DOHH2 (cell line): ENCODE measurements around the gene COL20A1.

ENCODE experiments used
- H3F3A ChIP-seq: fragments of 200-600 bp; sonication (generic), shearing (Covaris generic); 2 replicates; pipeline ENCODE4 v1.6.0; 2016; ENCODE audit warnings: antibody characterized with exemption, mild to moderate bottlenecking; ENCODE audit not compliant: control insufficient read depth, insufficient read depth
- H3K27ac ChIP-seq: fragments of 200-600 bp; sonication (generic); 2 replicates; pipeline ENCODE4 v1.5.1; 2014; ENCODE audit warnings: low read depth, mild to moderate bottlenecking, low read length, moderate library complexity
- H3K27me3 ChIP-seq: fragments of 200-600 bp; sonication (generic); 2 replicates; pipeline ENCODE4 v1.6.1; 2014; ENCODE audit warnings: mild to moderate bottlenecking, low read length, mixed read lengths; ENCODE audit not compliant: control insufficient read depth
- H3K36me3 ChIP-seq: fragments of 200-600 bp; sonication (generic); 2 replicates; pipeline ENCODE4 v1.6.1; 2014; ENCODE audit warnings: mild to moderate bottlenecking, low read length, moderate library complexity, mixed read lengths; ENCODE audit not compliant: control insufficient read depth
- H3K4me1 ChIP-seq: fragments of 200-600 bp; sonication (generic); 2 replicates; pipeline ENCODE4 v1.6.1; 2014; ENCODE audit warnings: mild to moderate bottlenecking, low read length, mixed read lengths; ENCODE audit not compliant: control insufficient read depth
- H3K4me2 ChIP-seq: fragments of 200-600 bp; sonication (generic); 2 replicates; pipeline ENCODE4 v1.6.0; 2014; ENCODE audit warnings: mild to moderate bottlenecking, low read length, moderate library complexity
- H3K4me3 ChIP-seq: fragments of 200-600 bp; sonication (generic); 2 replicates; pipeline ENCODE4 v1.5.1; 2014; ENCODE audit warnings: mild to moderate bottlenecking, low read length, mixed read lengths
- H3K79me2 ChIP-seq: fragments of 200-600 bp; sonication (generic); 2 replicates; pipeline ENCODE4 v1.6.1; 2014; ENCODE audit warnings: mild to moderate bottlenecking, low read length, mixed read lengths; ENCODE audit not compliant: control insufficient read depth
- H3K9me2 ChIP-seq: fragments of 200-600 bp; sonication (generic); replicated peaks from 2 replicates; pipeline ENCODE4 v1.6.1; 2014; ENCODE audit warnings: mild to moderate bottlenecking, low read length, mixed read lengths; ENCODE audit not compliant: control insufficient read depth
- H3K9me3 ChIP-seq: fragments of 200-600 bp; sonication (generic); 2 replicates; pipeline ENCODE4 v1.6.1; 2014; ENCODE audit warnings: antibody characterized with exemption, low read length, mixed read lengths; ENCODE audit not compliant: control insufficient read depth, insufficient read depth
- H4K20me1 ChIP-seq: fragments of 200-600 bp; sonication (generic); 2 replicates; pipeline ENCODE4 v1.6.0; 2014; ENCODE audit warnings: low read depth, mild to moderate bottlenecking, antibody characterized with exemption, low read length, moderate library complexity; ENCODE audit not compliant: control insufficient read depth, insufficient read depth
- CTCF ChIP-seq: fragments of 200-600 bp; sonication (generic); IDR thresholded peaks from one replicate; pipeline ENCODE4 v1.5.1; 2014; ENCODE audit warnings: antibody characterized with exemption, mild to moderate bottlenecking, low read depth, low read length; ENCODE audit not compliant: poor library complexity, severe bottlenecking
- EZH2phosphoT487 ChIP-seq: fragments of 200-600 bp; sonication (generic); IDR thresholded peaks from 2 replicates; pipeline ENCODE4 v1.6.1; 2017; ENCODE audit warnings: borderline replicate concordance, mild to moderate bottlenecking, antibody characterized with exemption, low read length, moderate library complexity, mixed read lengths

COL20A1 gene

GRCh38 chr20:63359164-63359934 lies 66.4 kb downstream of the COL20A1 start:
- Histone ChIP-seq H3K9me3 (peaks cover 4% of the 10 kb centered on the region; the same call in 1 of the 2 replicates), H3K27ac (no peak overlapping the region), H3K9me2 (no peaks in the 10 kb centered on the region), H3K36me3 (no peaks in the 10 kb centered on the region), H3K4me2 (no peak overlapping the region), H3F3A (no peaks in the 10 kb centered on the region), H4K20me1 (no peaks in the 10 kb centered on the region), H3K4me3 (no peak overlapping the region), H3K4me1 (no peaks in the 10 kb centered on the region), H3K27me3 (no peaks in the 10 kb centered on the region), H3K79me2 (no peaks in the 10 kb centered on the region)
- no peak for TF ChIP-seq EZH2phosphoT487
- no peak for TF ChIP-seq CTCF

- no peaks in the 10 kb centered on the region for H3K27me3 ChIP-seq
- H3F3A ChIP-seq = no peaks in the 10 kb centered on the region
- H3K9me2 ChIP-seq = no peaks in the 10 kb centered on the region
- H3K27ac ChIP-seq = no peak overlapping the region
- no peaks in the 10 kb centered on the region for H3K36me3 ChIP-seq
- H3K4me3 ChIP-seq = no peak overlapping the region
- no peaks in the 10 kb centered on the region for H3K4me1 ChIP-seq
- no peaks in the 10 kb centered on the region for H3K79me2 ChIP-seq
- no peaks in the 10 kb centered on the region for H4K20me1 ChIP-seq
- TF ChIP-seq EZH2phosphoT487 (no peak), CTCF (no peak)
- H3K9me3 ChIP-seq = peaks cover 4% of the 10 kb centered on the region; the same call in 1 of the 2 replicates
- no peak overlapping the region for H3K4me2 ChIP-seq
These were observed 67.2 kb downstream of the COL20A1 start for GRCh38 chr20:63359937-63360849.

GRCh38 chr20:63360850-63361518 lies 68.0 kb downstream of the COL20A1 start, which contains the start of gene CHRNA4:
CHRNA4 (minus strand) TSS chr20:63361349; CDS start chr20:63361165, 184 bp downstream.
- Histone ChIP-seq H3K27me3 (no peaks in the 10 kb centered on the region), H3F3A (no peaks in the 10 kb centered on the region), H3K4me1 (no peaks in the 10 kb centered on the region), H4K20me1 (no peaks in the 10 kb centered on the region), H3K9me2 (no peaks in the 10 kb centered on the region), H3K36me3 (no peaks in the 10 kb centered on the region), H3K4me3 (no peak within 1 kb of the TSS), H3K4me2 (no peak within 1 kb of the TSS), H3K79me2 (no peaks in the 10 kb centered on the region), H3K9me3 (no peaks in the 10 kb centered on the region), H3K27ac (no peak within 1 kb of the TSS)
- no peak for TF ChIP-seq CTCF
- TF ChIP-seq EZH2phosphoT487 = no peak
